ENCODE data around the gene TM6SF1. TPM values are rescaled to one million over a fixed set of nuclear protein-coding genes. Genes with fewer than 3 reads are reported as not detected.
"Not testable (repeated sequence)": the region's sequence is repeated elsewhere in the genome, so short reads cannot be mapped to it uniquely, and the experiment has no call there.

Gene TM6SF1
- total RNA-seq, 2 donors from 2014 or later: 0.62 to 1.5 TPM

DNA sequence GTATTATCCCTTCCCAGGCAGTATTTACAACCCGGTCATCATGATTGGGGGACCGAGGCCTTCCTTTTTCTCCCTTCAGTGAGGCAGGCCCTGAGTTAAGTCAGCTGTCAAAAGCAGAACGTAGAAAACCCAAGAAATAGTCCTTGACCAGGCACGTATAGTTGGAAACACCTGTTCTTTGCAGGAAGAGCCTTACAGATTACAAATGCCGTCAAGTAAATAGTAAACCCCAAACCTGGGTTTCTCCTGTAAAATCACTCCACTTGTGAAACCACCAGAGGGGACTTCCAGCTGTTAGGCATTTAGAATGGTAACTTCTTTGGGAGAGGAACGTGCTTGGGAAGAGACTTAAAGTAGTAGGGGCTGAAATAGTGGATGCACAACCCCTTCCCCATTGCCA lies 39.4 kb upstream of the TM6SF1 start:
- H3K27ac ChIP-seq: peak overlapping the region; percentile 97
- no peak for DNase-seq
- TF ChIP-seq, protein P1, sequence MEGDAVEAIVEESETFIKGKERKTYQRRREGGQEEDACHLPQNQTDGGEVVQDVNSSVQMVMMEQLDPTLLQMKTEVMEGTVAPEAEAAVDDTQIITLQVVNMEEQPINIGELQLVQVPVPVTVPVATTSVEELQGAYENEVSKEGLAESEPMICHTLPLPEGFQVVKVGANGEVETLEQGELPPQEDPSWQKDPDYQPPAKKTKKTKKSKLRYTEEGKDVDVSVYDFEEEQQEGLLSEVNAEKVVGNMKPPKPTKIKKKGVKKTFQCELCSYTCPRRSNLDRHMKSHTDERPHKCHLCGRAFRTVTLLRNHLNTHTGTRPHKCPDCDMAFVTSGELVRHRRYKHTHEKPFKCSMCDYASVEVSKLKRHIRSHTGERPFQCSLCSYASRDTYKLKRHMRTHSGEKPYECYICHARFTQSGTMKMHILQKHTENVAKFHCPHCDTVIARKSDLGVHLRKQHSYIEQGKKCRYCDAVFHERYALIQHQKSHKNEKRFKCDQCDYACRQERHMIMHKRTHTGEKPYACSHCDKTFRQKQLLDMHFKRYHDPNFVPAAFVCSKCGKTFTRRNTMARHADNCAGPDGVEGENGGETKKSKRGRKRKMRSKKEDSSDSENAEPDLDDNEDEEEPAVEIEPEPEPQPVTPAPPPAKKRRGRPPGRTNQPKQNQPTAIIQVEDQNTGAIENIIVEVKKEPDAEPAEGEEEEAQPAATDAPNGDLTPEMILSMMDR (IDR thresholded peaks at IDR 0.05): no peak
- no peak overlapping the region for H3K4me3 ChIP-seq
- intact Hi-C loops (cut with DNase I): loop anchor here (5.0 kb wide), 2 partner anchors 56 to 139 kb away; partner anchors contain the start of genes C15orf40 and HDGFL3
- no peaks in the 10 kb centered on the region for H3K9me3 ChIP-seq
- peaks cover 15% of the 10 kb centered on the region for H3K4me1 ChIP-seq
- no peaks in the 10 kb centered on the region for H3K36me3 ChIP-seq
- no peak overlapping the region for H3K9ac ChIP-seq (ENCODE audit: low read depth in 2 of 2, low read length in 2 of 2)
- H3K27me3 ChIP-seq: no peaks in the 10 kb centered on the region

DNA sequence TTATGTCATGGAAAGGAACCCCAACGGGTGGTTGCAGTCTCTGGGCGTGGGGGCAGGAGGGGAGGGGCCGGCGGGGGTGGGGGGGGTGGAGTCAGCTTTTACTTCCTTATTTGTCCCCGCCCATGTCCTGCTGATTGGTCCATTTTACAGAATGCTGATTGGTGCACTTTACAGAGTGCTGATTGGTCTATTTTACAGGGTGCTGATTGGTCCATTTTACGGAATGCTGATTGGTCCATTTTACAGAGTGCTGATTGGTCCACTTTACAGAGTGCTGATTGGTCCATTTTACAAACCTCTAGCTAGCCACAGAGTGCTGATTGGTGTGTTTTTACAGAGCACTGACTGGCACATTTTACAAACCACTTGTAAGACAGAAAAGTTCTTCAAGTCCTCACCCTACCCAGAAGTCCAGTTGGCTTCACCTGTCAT lies 38.2 kb upstream of the TM6SF1 start:
- not testable (repeated sequence) for H3K9me3 ChIP-seq; DNase-seq; H3K9ac ChIP-seq (ENCODE audit: low read depth in 2 of 2, low read length in 2 of 2); H3K4me3 ChIP-seq; H3K27me3 ChIP-seq; H3K36me3 ChIP-seq; H3K27ac ChIP-seq; H3K4me1 ChIP-seq
- intact Hi-C loops (cut with DNase I): loop anchor here (5.0 kb wide), 2 partner anchors 57 to 138 kb away; partner anchors contain the start of genes C15orf40 and HDGFL3

DNA sequence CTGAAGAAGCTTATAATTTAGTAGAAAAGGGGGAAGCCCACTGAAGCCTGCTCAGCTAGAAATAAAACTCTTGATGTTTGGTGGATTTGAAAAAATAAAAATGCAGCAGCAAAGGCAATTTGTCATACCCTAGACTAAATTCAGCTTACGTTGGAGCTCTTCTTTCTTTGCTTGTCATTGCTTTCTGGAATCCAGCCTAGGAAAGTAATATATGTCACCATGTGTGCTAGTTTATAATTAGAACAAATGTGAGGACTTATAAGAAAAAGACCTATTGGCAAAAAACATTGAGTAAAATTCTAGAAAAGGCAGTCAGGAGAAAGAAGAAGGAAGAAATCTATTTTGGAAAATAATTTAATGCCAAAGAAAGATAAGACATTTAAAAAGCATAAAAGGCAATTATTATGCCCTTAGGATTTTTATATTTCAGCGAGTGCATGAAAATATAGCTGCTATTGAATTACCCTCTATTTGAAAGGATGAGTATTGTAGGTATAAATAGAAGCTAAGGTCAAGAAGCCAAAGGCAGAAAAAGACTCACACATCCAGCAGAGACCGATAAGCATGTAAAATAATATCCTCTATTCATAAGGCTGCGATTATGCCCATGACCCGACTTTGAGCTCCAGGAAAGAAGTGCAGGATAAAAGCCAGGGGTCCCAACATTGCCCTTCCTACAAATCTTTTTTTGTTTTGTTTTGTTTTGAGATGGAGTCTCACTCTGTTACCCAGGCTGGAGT lies 29.8 kb upstream of the TM6SF1 start:
- Histone ChIP-seq H3K9me3 (no peaks in the 10 kb centered on the region), H3K9ac (ENCODE audit: low read depth in 2 of 2, low read length in 2 of 2) (no peak overlapping the region), H3K4me1 (no peaks in the 10 kb centered on the region), H3K27me3 (peaks cover 3% of the 10 kb centered on the region), H3K4me3 (no peak overlapping the region), H3K27ac (no peak overlapping the region), H3K36me3 (no peaks in the 10 kb centered on the region)
- no peak for DNase-seq
- intact Hi-C loops (cut with DNase I): no loop called here
- TF ChIP-seq, protein P1 (IDR thresholded peaks at IDR 0.05): no peak

DNA sequence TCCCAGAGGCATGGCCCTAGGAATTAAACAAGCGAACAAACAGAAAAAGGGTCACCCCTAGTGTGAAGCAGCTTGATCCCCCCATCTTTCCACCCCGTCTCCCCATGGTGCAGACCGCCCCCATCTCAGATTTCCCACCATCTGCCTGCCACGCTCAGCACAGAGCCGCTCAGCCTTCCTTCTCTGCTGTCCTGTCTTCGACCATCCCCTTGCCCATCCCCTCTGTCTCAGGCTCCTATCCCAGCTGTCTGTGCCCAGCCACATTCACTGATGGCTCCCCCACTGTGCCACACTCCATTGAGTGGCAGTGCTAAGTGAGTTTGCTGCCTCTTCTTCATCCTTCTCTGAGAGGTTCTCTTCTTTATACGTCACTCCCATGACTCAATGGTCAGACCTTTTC lies 28.7 kb upstream of the TM6SF1 start:
- TF ChIP-seq, protein P1 (IDR thresholded peaks at IDR 0.05): no peak
- Histone ChIP-seq H3K4me1 (no peaks in the 10 kb centered on the region), H3K4me3 (no peak overlapping the region), H3K27me3 (peaks cover 3% of the 10 kb centered on the region), H3K9me3 (no peaks in the 10 kb centered on the region), H3K27ac (no peak overlapping the region), H3K36me3 (no peaks in the 10 kb centered on the region), H3K9ac (ENCODE audit: low read depth in 2 of 2, low read length in 2 of 2) (no peak overlapping the region)
- no peak for DNase-seq
- intact Hi-C loops (cut with DNase I): no loop called here

DNA sequence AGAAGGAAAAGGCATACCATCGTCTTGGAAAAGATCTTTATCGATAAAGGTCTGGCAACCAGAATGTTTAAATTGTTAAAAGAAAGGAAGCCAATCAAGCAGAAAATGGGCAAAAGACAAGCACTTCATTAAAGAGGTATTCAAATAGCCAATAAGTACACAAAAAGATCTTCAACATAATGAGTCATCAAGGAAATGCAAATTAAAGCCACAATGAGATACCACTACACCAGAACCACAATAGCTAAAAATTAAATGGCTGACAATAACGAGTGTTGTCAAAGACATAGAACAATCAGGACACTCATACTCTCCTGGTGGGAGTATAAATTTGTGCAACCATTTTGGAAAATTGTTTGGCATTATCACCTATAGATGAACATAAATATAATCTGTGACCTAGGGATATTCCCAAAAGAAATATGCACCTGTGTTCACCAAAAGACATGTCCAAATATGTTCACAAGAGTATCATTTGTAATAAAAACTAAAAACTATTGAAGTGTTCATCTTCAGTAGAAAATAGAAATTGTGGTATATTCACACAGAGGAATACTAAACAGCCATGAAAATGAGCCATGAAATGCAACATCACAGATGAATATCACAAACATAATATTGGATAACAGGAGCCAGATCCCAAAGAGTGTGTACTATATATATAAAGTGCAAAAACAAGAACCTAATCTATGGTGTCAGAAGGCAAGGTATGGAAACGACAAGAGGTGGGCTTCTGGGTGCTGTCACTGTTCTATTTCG lies 26.0 kb upstream of the TM6SF1 start:
- no peak for DNase-seq
- intact Hi-C loops (cut with DNase I): no loop called here
- TF ChIP-seq, protein P1 (IDR thresholded peaks at IDR 0.05): no peak

More for the DNA sequence above, 26.0 kb upstream of the TM6SF1 start:
- H3K27ac ChIP-seq: no peak overlapping the region
- no peaks in the 10 kb centered on the region for H3K36me3 ChIP-seq
- no peaks in the 10 kb centered on the region for H3K9me3 ChIP-seq
- H3K9ac ChIP-seq (ENCODE audit: low read depth in 2 of 2, low read length in 2 of 2): no peak overlapping the region
- no peaks in the 10 kb centered on the region for H3K4me1 ChIP-seq
- no peak overlapping the region for H3K4me3 ChIP-seq
- no peaks in the 10 kb centered on the region for H3K27me3 ChIP-seq
